Gastrocnemius medialis (tissue), 4 donors: ENCODE data around the gene C5orf24. TPM values are rescaled to one million over a fixed set of nuclear protein-coding genes. Genes with fewer than 3 reads are reported as not detected.

Experiments used
- ATAC-seq, 2 donors: fragments of 150-250 bp; one replicate each; pipeline ENCODE4 v1.9.1; 2016
- DNase-seq, 2 donors: peaks; one replicate each; pipeline ENCODE4 v3.0.0-alpha.2; 2019
- H3K27ac ChIP-seq, 4 donors: fragments of 200-600 bp; sonication (generic); 1 replicate in 1 of 4; 2 replicates in 3 of 4; pipeline ENCODE4 v1.5.1; 2016 to 2018; ENCODE audit warnings: mild to moderate bottlenecking in 2 of 4, moderate library complexity in 1 of 4
- H3K27me3 ChIP-seq, 3 donors: fragments of 200-600 bp; sonication (generic) in 2 of 3; 1 replicate in 1 of 3; 2 replicates in 2 of 3; pipeline versions ENCODE4 v1.5.1 to v1.6.0; 2016 to 2019; ENCODE audit warnings: mild to moderate bottlenecking in 1 of 3, moderate library complexity in 1 of 3
- H3K36me3 ChIP-seq, 2 donors: fragments of 200-600 bp; sonication (generic) in 1 of 2; one replicate each; pipeline ENCODE4 v1.5.1; 2017 to 2018
- H3K4me1 ChIP-seq, 2 donors: fragments of 200-600 bp; sonication (generic) in 1 of 2; one replicate each; pipeline ENCODE4 v1.5.1; 2016 to 2017; ENCODE audit warnings: mild to moderate bottlenecking in 2 of 2
- H3K4me3 ChIP-seq, 4 donors: fragments of 200-600 bp; sonication (generic) in 3 of 4; 1 replicate in 1 of 4; 2 replicates in 3 of 4; pipeline ENCODE4 v1.5.1; 2016 to 2019; ENCODE audit warnings: mild to moderate bottlenecking in 2 of 4
- H3K9me3 ChIP-seq, 3 donors: fragments of 200-600 bp; sonication (generic) in 2 of 3; 1 replicate in 1 of 3; 2 replicates in 2 of 3; pipeline ENCODE4 v1.5.1; 2016 to 2019
- POLR2A ChIP-seq, 2 donors: fragments of 450-650 bp; IDR thresholded peaks; one replicate each; pipeline ENCODE4 v1.6.1; 2017; ENCODE audit warnings: antibody characterized with exemption in 2 of 2, mild to moderate bottlenecking in 2 of 2, moderate library complexity in 2 of 2
- in situ Hi-C, 4 donors: fragments of 200-750 bp; cut with MboI; loops; one replicate each; pipeline versions ENCODE4 v1.15.0 to v1.8.0; 2017; ENCODE audit warnings: low sequenced_read_pairs in 4 of 4
- intact Hi-C: fragments of 100-400 bp; cut with DNase I; formaldehyde crosslinking; loops from one replicate; pipeline ENCODE4 v1.15.1; 2023; ENCODE audit warnings: low total_unique reads
- total RNA-seq, 4 donors: library from RNA; depleted of rRNA; stranded (reverse); fragments of >200 nt; gene quantifications; one replicate each; pipeline versions ENCODE4 v1.1.0 to v1.2.3, GENCODE V29; 2016
- TF ChIP-seq, protein P1 (sequence below), 5 experiments: fragments of 450-650 bp in 3 of 5; fragments of 200-600 bp in 2 of 5; sonication (generic) in 2 of 5; IDR thresholded peaks in 4 of 5; conservative IDR thresholded peaks in 1 of 5; 1 replicate in 4 of 5; 2 replicates in 1 of 5; pipeline ENCODE4 v1.5.1; 2016 to 2019; ENCODE audit warnings: antibody characterized with exemption in 5 of 5, mild to moderate bottlenecking in 3 of 5, moderate library complexity in 3 of 5

C5orf24 gene
- total RNA-seq, 4 donors from 2014 or later, result 17.3 to 32.8 (median 23.4) TPM

DNA sequence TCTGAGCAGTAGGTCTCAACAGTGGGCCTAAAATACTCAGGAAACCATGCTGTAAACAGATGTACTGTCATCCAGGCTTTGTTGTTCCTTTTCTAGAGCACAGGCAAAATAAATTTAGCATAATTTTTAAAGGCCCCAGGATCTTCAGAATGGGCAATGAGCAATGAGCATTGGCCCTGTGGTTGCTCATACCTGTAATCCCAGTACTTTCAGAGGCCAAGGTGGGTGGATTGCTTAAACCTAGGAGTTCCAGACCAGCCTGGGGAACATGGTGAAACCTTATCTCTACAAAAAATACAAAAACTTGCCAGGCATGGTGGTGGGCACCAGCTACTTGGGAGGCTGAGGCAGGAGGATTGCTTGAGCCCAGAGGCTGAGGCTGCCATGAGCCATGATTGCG lies 45.7 kb downstream of the C5orf24 start:
- Histone ChIP-seq H3K9me3 (no peaks in the 10 kb centered on the region), H3K4me3 (no peak overlapping the region), H3K4me1 (no peaks in the 10 kb centered on the region), H3K27ac (no peak overlapping the region), H3K27me3 (no peaks in the 10 kb centered on the region), H3K36me3 (peaks cover 0 to 16% of the 10 kb centered on the region in 2 donors)
- in situ Hi-C loops (loop anchor here in 1 of 4 donors (25.0 kb wide), 1 partner anchor 504 kb away; no protein-coding TSS in a partner anchor), intact Hi-C loops (no loop called here)
- ATAC-seq (no peak), DNase-seq (no peak)
- no peak for TF ChIP-seq POLR2A (IDR thresholded peaks at IDR 0.05)
- TF ChIP-seq, protein P1, sequence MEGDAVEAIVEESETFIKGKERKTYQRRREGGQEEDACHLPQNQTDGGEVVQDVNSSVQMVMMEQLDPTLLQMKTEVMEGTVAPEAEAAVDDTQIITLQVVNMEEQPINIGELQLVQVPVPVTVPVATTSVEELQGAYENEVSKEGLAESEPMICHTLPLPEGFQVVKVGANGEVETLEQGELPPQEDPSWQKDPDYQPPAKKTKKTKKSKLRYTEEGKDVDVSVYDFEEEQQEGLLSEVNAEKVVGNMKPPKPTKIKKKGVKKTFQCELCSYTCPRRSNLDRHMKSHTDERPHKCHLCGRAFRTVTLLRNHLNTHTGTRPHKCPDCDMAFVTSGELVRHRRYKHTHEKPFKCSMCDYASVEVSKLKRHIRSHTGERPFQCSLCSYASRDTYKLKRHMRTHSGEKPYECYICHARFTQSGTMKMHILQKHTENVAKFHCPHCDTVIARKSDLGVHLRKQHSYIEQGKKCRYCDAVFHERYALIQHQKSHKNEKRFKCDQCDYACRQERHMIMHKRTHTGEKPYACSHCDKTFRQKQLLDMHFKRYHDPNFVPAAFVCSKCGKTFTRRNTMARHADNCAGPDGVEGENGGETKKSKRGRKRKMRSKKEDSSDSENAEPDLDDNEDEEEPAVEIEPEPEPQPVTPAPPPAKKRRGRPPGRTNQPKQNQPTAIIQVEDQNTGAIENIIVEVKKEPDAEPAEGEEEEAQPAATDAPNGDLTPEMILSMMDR (IDR thresholded peaks at IDR 0.05 in 4 of 5, conservative IDR thresholded peaks at IDR 0.05 in 1 of 5), result no peak

DNA sequence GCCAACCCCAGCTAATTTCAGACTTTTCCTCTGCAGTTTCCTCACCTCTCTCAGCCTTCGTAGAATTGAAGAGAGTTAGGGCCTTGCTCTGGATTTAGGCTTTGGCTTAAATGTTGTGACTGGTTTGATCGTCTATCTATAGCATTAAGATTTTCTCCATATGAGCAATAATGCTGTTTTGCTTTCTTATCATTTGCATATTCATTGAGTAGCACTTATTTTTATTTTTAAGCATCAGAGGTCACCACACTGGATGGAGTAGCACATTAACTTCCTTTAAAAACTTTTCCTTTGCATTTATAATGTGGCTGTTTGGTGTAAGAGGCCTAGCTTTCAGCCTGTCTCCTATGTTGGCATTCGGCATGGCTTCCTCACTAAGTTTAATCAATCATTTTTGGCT lies 46.5 kb downstream of the C5orf24 start:
- DNase-seq, result no peak
- no peak for TF ChIP-seq POLR2A (IDR thresholded peaks at IDR 0.05)
- TF ChIP-seq, protein P1 (IDR thresholded peaks at IDR 0.05 in 4 of 5, conservative IDR thresholded peaks at IDR 0.05 in 1 of 5), result no peak
- intact Hi-C loops, result no loop called here
- no peaks in the 10 kb centered on the region for H3K4me1 ChIP-seq
- ATAC-seq, result no peak
- no peak overlapping the region for H3K27ac ChIP-seq
- H3K27me3 ChIP-seq, result no peaks in the 10 kb centered on the region
- in situ Hi-C loops, result loop anchor here in 1 of 4 donors (25.0 kb wide), 1 partner anchor 505 kb away; no protein-coding TSS in a partner anchor
- H3K4me3 ChIP-seq, result no peak overlapping the region
- no peaks in the 10 kb centered on the region for H3K9me3 ChIP-seq
- peaks cover 0 to 21% of the 10 kb centered on the region in 2 donors for H3K36me3 ChIP-seq

DNA sequence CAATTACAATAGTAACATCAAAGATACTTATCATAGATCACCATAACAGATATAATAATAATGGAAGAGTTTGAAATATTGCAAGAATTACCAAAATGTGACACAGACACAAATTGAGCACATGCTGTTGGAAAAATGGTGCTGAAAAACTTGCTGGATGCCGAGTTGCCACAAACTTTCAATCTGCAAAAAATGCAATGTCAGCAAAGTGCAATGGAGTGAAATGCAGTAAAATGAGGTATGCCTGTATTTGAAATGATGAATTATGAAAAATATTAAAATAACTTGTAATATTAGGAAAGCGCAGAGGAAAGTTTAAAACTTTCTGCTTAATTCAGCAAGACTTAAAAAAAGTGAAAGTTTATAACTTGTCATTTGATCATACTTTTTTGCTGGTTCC lies 47.2 kb downstream of the C5orf24 start:
- Histone ChIP-seq H3K4me1 (no peaks in the 10 kb centered on the region), H3K36me3 (peaks cover 0 to 27% of the 10 kb centered on the region in 2 donors), H3K9me3 (no peaks in the 10 kb centered on the region), H3K27ac (no peak overlapping the region), H3K4me3 (no peak overlapping the region), H3K27me3 (no peaks in the 10 kb centered on the region)
- intact Hi-C loops, result no loop called here
- in situ Hi-C loops, result loop anchor here in 1 of 4 donors (25.0 kb wide), 1 partner anchor 506 kb away; no protein-coding TSS in a partner anchor
- TF ChIP-seq POLR2A (IDR thresholded peaks at IDR 0.05), result no peak
- TF ChIP-seq, protein P1 (IDR thresholded peaks at IDR 0.05 in 4 of 5, conservative IDR thresholded peaks at IDR 0.05 in 1 of 5), result no peak
- ATAC-seq (no peak), DNase-seq (no peak)

DNA sequence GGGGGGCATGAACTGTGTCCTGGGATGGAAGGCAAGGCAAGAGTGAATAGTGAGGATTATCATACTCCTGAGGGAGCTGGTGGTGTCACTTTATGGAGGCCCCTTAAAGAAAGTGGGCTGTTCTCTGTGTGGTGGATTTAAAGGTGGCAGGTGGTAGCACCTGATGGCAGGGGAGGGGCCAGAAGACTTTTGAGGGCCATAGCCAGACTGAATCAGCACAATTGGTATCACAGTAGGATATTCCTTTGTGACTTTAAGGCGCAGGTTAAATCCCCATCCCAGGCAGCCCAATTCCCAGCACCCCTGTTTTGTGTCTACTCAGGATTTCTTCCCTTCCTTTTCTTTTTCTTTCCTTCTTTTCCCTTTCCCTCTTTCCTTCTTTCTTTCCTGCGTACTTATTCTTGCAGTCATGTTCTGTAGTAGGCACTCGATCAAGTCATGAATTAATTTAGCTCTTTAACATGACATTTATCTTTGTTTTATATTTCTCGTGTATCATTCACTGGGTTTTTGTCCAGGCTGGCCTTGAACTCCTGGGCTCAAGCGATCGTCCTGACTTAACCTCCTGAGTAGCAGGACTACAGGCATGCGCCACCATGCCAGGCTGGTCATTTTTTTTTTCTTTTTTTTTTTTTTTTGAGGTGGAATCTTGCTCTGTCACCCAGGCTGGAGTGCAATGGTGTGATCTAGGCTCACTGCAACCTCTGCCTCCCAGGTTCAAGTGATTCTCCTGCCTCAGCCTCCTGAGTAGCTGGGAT lies 48.2 kb downstream of the C5orf24 start:
- Histone ChIP-seq H3K4me3 (no peak overlapping the region), H3K27me3 (no peaks in the 10 kb centered on the region), H3K27ac (no peak overlapping the region), H3K4me1 (no peaks in the 10 kb centered on the region), H3K9me3 (no peaks in the 10 kb centered on the region), H3K36me3 (peaks cover 0 to 18% of the 10 kb centered on the region in 2 donors)
- ATAC-seq (no peak), DNase-seq (no peak)
- in situ Hi-C loops (loop anchor here in 1 of 4 donors (25.0 kb wide), 1 partner anchor 507 kb away; no protein-coding TSS in a partner anchor), intact Hi-C loops (no loop called here)
- TF ChIP-seq, protein P1 (IDR thresholded peaks at IDR 0.05 in 4 of 5, conservative IDR thresholded peaks at IDR 0.05 in 1 of 5), result no peak
- TF ChIP-seq POLR2A (IDR thresholded peaks at IDR 0.05), result no peak
